Activated CD4-positive, alpha-beta T cell treated with anti-CD3 and anti-CD28 coated beads, Interleukin-2, amount 50 U/mL, for 48 hours (primary cell): ENCODE data around the gene PFKFB4.

Experiments used
- DNase-seq, 2 experiments: peaks; one replicate each; pipeline ENCODE4 v3.0.0-alpha.2; 2020

The PFKFB4 gene

DNA sequence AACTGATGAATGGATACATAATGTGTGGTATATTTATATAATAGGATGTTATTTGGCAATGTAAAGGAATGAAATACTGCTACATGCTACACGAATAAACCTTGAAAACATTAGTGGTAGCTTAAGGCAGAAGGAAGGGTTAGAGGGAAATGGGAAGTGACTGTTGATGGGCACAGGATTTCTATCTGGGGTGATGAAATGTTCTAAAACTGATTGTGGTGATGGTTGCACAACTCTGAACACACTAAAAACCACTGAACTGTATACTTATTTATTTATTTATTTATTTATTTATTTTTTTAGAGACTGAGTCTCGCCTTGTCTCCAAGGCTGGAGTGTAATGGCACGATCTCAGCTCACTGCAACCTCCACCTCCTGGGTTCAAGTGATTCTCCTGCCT, 27.8 kb downstream of the PFKFB4 start:
- DNase-seq, result no peak

DNA sequence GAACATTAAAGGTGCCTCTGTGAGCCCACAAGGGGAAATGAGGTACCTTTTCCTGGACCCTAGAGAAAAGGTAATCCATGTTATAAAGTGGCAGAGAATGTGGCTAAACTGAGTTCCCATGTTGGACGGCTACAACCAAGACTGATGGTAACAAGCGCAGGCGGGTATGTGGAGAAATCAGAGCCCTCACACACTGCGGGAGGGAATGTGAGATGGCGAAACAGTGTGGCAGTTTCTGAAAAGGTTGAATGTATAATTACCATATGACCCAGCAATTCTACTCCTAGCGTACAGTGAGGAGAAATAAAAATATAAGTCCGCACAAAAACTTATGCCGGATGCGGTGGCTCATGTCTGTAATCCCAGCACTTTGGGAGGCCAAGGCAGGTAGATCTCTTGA, 28.6 kb downstream of the PFKFB4 start:
- DNase-seq, result no peak

- no peak for DNase-seq
Observed at GRCh38 chr3:48524970-48525369, 31.6 kb downstream of the PFKFB4 start.

DNA sequence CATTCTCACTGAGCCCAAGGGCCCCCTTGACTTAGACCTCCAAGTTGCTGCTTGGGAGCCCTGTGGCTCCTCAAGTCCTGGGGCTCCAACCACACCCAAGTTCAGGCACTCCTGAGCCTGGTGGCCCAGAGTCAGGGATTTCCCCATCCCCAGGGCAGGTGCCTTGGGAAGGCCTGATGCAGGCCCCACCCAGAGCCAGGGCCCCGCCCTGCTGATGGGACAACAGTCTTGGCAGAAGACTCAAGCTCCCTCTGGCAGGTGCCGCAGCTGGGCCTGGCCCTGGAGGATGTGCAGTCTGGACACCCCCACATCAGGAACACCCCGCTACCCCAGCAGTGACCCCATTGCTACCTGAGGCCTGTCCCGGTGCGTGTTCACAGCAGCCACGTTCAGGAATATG, 35.0 kb downstream of the PFKFB4 start:
- DNase-seq, result no peak

DNA sequence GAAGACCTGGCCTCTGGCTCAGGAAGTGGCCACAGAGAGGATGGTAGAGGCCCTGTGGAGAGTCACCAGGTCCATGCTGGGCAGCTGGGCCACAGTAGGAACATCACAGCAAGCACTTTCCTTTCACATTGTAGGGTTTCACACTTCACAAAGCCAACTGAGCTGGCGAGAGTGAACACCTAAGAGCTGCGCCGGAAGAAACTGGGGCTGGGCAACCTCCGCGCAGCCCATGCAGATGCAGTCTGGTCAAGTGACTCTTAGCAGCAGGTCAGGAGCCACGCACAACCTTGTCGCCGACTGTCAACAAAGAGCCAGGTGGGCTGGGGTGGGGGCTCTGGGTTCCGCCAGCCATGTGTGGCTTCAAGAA, 37.3 kb downstream of the PFKFB4 start:
- DNase-seq, result no peak

- no peak for DNase-seq
Observed at GRCh38 chr3:48518638-48519276, 37.8 kb downstream of the PFKFB4 start.

- no peak for DNase-seq
Observed at GRCh38 chr3:48518069-48518468, 38.5 kb downstream of the PFKFB4 start.

DNA sequence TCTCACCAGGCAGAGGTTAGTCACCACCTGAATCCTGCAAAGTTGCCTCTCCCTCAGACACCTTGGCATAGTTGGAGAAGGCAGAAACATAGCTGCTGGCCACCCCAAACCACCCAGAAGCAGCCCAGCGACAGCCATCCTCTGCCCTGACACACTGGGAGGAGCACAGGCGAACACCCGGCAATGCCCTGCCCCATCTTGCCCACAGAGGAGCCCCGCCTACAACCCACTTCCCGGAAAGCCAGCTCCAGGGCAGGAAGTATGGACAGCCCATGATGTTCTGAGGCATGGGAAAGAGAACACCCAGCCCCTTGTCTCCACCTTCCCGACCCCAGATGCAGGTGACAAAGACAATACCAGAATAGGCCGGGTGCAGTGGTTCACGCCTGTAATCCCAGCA, 40.0 kb downstream of the PFKFB4 start:
- peak; percentile 40 to 50 for DNase-seq

DNA sequence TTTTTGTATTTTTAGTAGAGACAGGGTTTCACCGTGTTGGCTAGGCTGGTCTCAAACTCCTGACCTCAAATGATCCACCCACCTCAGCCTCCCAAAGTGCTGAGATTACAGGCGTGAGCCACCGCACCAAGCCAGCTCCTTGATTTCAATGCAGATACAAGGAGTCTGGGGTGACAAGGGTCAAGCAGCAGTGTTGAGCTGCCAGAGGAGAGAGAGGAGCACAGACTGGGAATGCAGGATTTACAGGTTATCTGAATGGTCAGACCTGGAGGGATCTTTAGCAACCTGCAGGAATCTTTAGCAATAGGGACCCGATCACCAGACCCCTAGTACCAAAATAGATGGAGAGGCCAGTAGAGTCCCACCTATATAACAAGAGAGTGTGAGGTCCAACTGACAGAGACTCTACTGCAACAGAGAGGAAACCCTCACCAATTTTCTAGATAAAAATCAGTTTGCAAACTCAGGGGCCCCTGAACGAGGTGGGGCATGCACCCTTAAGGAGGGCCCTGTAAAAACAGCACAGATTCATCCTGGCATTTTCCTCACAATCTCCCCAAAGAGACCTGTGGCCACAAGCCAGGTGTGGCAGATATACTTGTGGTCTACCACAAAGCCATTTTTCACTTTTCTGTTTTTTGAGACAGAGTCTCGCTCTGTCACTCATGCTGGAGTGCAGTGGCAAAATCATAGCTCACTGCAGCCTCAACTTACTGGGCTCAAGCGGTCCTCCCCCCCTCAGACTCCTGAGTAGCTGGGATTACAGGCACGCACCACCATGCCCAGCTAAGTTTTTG, 42.0 kb downstream of the PFKFB4 start:
- DNase-seq, result no peak

DNA sequence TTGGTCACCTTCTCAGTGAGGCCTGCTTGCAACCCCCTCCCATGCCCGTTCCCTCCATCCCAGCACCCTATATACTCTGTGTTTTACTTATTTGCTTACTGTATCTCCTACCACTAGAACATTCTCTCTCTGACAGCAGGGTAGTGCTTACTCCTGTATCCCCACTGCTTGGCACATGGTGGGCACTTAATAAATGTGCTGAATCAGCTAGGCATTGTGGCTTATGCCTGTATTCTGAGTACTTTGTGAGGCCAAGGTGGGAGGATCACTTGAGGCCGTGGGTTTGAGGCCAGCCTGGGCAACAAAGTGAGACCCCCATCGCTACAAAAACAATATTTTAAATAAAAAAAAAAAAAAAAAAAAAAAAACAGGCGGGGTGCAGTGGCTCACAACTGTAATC, 45.1 kb downstream of the PFKFB4 start:
- no peak for DNase-seq

GRCh38 chr3:48507256-48508061, 49.1 kb downstream of the PFKFB4 start:
- peak; percentile 68 to 76 for DNase-seq

- DNase-seq, result no peak
Observed at GRCh38 chr3:48505968-48506504, 50.6 kb downstream of the PFKFB4 start.

GRCh38 chr3:48505146-48505545, 51.5 kb downstream of the PFKFB4 start:
- no peak for DNase-seq

DNA sequence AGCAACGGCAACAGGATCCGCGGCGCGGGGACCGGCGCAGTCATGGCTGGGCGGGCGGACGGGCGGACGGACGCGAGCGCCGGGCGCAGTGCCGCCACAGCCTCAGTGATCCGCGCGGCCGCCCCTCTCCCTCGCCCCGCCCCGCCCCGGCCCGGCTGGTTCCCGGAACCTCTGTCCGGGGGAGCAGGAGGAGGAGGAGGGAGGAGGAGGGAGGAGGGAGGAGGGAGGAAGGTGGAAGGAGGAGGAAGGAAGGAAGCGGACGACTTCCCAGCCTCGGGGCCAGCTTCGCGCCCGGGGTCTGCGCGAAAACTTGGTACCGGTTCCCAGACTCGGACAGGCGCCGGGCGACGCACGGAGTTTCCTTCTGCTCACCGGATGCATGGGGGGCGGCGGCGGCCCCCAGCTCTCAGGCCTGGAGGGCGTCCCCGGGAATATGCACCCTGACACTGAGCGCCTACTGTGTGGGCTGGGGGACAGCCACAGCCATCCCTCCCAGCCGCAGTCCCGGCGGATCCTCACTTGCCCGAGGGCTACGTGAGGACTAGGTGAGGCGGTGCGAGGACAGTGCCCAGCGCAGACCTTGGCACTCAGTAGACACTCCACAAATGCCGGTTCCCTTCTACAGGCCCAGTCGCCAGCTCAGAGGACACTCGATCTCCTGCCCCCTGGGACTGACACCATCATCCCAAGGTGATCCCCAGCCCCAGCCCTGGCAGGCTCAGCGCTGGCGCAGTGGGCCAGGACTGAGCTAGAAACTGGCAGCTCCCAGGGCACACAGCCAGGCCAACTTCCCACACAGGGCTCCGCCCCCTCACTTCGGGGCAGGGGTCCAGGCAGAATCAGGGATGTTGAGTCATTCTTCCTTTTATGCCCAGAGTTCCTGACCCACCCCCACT, 52.3 kb downstream of the PFKFB4 start, which contains the start of gene SHISA5:
Gene SHISA5 (minus strand): TSS at position 124 of the 896 bp plus-strand sequence. CDS start 80 bp downstream, at position 44.
- peak; percentile 73 to 79 for DNase-seq

DNA sequence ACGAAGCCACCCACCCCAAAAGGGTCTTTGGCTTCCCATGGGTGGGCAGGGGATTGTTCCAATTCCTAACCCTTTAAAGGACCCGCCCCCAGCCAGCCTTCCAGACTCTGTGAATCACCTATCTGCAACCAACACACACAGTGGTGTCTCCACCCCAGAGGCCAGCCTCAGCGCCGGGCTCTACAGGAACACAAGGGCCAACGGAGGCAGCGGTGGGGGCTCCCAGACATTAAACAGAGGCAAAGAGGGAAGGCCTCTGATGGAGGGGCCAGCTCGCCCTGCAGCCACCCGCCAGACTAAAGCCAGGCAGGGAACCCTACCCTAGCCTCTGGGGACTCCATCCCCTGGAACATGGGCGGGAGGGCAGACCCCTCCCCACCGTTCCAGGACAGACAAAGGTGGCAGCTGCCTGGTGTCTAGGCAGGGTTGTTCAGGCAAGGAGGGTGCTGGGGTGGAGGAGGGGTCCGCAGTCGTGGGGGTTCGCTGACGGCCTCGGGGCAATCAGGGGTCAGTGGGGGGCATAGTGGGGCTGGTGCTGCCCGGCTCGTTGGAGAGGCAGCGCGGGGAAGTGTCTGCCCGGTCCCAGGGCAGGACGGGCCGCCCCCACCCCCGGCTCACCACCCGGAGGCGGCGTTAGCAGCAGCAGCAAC, 53.1 kb downstream of the PFKFB4 start:
- peak; percentile 35 to 47 for DNase-seq

DNA sequence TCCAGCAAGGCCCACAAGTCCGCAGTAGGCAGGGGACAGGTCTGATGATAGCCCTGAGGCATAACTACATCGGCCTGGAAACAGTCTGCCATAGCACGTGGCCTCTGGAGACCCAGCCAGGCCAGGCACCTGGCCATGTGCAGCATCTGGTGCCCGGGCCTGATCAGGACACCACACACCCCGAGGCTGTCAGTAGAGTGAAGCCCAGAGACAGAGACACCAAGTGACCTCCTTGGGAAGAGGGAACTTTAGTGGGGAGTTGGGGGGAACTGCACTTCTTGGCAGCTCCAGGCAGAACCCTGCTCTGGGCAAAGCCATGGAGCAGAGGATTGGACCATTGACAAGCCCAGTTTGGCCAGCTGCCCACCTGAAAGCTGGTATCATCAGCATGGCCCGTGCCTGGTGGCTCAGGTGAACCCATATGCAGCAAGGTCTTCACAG, 53.9 kb downstream of the PFKFB4 start:
- DNase-seq, result no peak

DNA sequence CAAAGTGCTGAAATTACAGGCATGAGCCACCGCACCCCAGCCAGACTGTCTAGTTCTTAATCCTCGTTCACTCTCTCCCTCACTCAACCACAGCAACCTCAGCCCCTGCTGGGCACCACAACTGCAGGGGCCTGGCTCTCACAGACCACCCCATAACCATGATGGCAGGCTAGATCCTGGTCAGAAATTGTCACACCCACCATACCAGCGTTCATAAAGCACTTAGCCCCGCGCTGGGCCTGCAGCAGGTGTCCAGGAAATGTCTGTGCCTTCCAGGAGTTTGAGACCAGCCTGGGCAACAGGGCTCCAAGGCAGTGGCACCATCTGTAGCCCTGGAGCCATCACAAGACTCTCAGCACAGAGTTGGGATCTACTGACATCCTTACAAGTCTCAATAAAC, 54.5 kb downstream of the PFKFB4 start:
- no peak for DNase-seq

GRCh38 chr3:48501196-48501595, 55.4 kb downstream of the PFKFB4 start:
- no peak for DNase-seq

- no peak for DNase-seq
Observed at GRCh38 chr3:48500656-48501055, 55.9 kb downstream of the PFKFB4 start.

GRCh38 chr3:48493203-48493501, 63.5 kb downstream of the PFKFB4 start:
- DNase-seq, result no peak

- DNase-seq, result no peak
Observed at GRCh38 chr3:48492461-48493202, 64.0 kb downstream of the PFKFB4 start.
